ENCODE data around the gene PLEK. TPM values are rescaled to one million over a fixed set of nuclear protein-coding genes. Genes with fewer than 3 reads are reported as not detected.

Gene PLEK
- total RNA-seq, 1 donor from 2014 or later: not detected

DNA sequence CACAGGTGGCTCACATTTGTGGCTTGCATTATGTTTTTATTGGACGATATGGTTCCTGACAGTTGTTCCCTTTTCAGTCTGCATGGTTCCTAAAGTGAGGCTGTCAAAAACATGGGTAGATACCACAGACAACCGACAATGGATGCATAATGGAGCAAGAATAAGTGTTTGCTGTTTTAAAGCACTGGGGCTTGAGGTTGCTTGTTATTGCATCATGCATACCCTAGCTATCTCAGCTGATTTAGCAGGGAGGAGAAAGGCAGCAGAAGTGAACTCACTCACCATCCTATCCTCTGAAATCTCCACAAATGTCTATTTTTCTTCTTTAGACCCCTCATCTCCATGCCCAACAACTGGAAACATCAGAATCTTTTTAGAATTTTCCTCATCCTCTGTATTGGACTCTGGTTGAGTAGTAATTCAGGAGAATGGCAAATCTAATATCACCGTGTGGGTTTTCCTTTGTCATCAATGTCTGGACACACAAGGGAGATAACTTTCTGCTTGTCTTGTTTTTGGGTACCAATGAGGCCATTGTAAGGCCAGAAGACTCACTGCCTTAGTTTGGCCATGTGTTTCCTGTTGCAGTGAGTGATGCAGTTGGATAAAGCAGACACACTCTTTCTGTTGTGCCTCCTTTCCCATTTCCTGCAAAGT is 55.3 kb downstream of the PLEK start:
- Histone ChIP-seq H3K9ac (ENCODE audit: low read length) (no peak overlapping the region), H3K36me3 (ENCODE audit: insufficient read depth, low read length) (no peaks in the 10 kb centered on the region), H4K20me1 (ENCODE audit: insufficient read depth, low read length) (no peaks in the 10 kb centered on the region), H3K4me1 (ENCODE audit: insufficient read depth, low read length) (no peaks in the 10 kb centered on the region), H3K79me2 (ENCODE audit: insufficient read depth, low read length) (no peaks in the 10 kb centered on the region), H3K4me3 (ENCODE audit: insufficient read depth, low read depth, low read length) (no peak overlapping the region), H3K9me3 (ENCODE audit: insufficient read depth, low read depth, low read length) (no peaks in the 10 kb centered on the region), H3K4me2 (ENCODE audit: low read length) (no peak overlapping the region), H3K27me3 (ENCODE audit: insufficient read depth, low read length) (peaks cover 8% of the 10 kb centered on the region), H2AFZ (ENCODE audit: low read depth, low read length) (no peak overlapping the region), H3K27ac (ENCODE audit: low read depth, low read length) (no peak overlapping the region)
- Mint-ChIP-seq H3K27me3 (ENCODE audit: low read depth, unreplicated experiment) (peaks cover 2% of the 10 kb centered on the region), H3K27ac (ENCODE audit: unreplicated experiment) (peak overlapping the region; percentile 10), H3K9me3 (ENCODE audit: unreplicated experiment) (no peaks in the 10 kb centered on the region), H3K4me3 (ENCODE audit: unreplicated experiment) (no peak overlapping the region), H3K36me3 (ENCODE audit: low read depth, unreplicated experiment) (no peaks in the 10 kb centered on the region), H3K4me1 (ENCODE audit: low read depth, unreplicated experiment) (no peaks in the 10 kb centered on the region)
- TF ChIP-seq, protein P1, sequence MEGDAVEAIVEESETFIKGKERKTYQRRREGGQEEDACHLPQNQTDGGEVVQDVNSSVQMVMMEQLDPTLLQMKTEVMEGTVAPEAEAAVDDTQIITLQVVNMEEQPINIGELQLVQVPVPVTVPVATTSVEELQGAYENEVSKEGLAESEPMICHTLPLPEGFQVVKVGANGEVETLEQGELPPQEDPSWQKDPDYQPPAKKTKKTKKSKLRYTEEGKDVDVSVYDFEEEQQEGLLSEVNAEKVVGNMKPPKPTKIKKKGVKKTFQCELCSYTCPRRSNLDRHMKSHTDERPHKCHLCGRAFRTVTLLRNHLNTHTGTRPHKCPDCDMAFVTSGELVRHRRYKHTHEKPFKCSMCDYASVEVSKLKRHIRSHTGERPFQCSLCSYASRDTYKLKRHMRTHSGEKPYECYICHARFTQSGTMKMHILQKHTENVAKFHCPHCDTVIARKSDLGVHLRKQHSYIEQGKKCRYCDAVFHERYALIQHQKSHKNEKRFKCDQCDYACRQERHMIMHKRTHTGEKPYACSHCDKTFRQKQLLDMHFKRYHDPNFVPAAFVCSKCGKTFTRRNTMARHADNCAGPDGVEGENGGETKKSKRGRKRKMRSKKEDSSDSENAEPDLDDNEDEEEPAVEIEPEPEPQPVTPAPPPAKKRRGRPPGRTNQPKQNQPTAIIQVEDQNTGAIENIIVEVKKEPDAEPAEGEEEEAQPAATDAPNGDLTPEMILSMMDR (IDR thresholded peaks at IDR 0.05; ENCODE audit: insufficient read depth, low read depth, low read length): no peak
- no peak for TF ChIP-seq EZH2 (IDR thresholded peaks at IDR 0.05; ENCODE audit: insufficient read depth, low read length)
- FAIRE-seq (no peak), DNase-seq (ENCODE audit: low read depth) (no peak)

- Mint-ChIP-seq H3K36me3 (ENCODE audit: low read depth, unreplicated experiment) (no peaks in the 10 kb centered on the region), H3K9me3 (ENCODE audit: unreplicated experiment) (peaks cover 3% of the 10 kb centered on the region), H3K27me3 (ENCODE audit: low read depth, unreplicated experiment) (peaks cover 2% of the 10 kb centered on the region), H3K27ac (ENCODE audit: unreplicated experiment) (no peak overlapping the region), H3K4me1 (ENCODE audit: low read depth, unreplicated experiment) (no peaks in the 10 kb centered on the region), H3K4me3 (ENCODE audit: unreplicated experiment) (no peak overlapping the region)
- Histone ChIP-seq H3K36me3 (ENCODE audit: insufficient read depth, low read length) (no peaks in the 10 kb centered on the region), H2AFZ (ENCODE audit: low read depth, low read length) (no peak overlapping the region), H4K20me1 (ENCODE audit: insufficient read depth, low read length) (no peaks in the 10 kb centered on the region), H3K27ac (ENCODE audit: low read depth, low read length) (no peak overlapping the region), H3K4me2 (ENCODE audit: low read length) (no peak overlapping the region), H3K27me3 (ENCODE audit: insufficient read depth, low read length) (peaks cover 8% of the 10 kb centered on the region), H3K4me1 (ENCODE audit: insufficient read depth, low read length) (no peaks in the 10 kb centered on the region), H3K4me3 (ENCODE audit: insufficient read depth, low read depth, low read length) (no peak overlapping the region), H3K9ac (ENCODE audit: low read length) (no peak overlapping the region), H3K79me2 (ENCODE audit: insufficient read depth, low read length) (no peaks in the 10 kb centered on the region), H3K9me3 (ENCODE audit: insufficient read depth, low read depth, low read length) (no peaks in the 10 kb centered on the region)
- FAIRE-seq: no peak
- DNase-seq (ENCODE audit: low read depth): no peak
- TF ChIP-seq EZH2 (IDR thresholded peaks at IDR 0.05; ENCODE audit: insufficient read depth, low read length): no peak
- TF ChIP-seq, protein P1 (IDR thresholded peaks at IDR 0.05; ENCODE audit: insufficient read depth, low read depth, low read length): no peak
Observed at GRCh38 chr2:68423966-68424650, 59.0 kb downstream of the PLEK start.

DNA sequence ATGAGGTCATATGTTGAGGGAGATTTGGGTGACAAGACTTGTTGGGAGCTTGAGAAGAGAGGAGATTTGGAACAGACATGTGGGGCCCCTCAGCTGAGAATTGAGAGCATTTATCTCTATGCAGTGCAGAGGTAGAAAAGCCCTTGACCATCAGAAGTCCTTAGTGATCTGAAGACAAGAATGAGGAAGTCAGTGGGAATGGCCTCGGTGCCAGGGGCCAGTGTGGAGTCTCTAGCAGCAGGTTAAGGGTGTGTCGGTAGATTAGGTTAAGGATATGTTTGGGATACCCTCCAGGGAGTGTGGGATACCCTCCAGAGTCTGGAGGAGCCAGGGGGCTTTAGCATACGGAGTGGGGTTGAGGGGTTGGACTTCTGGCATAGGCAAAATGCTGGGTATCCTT is 60.4 kb downstream of the PLEK start:
- Mint-ChIP-seq H3K27me3 (ENCODE audit: low read depth, unreplicated experiment) (peaks cover 7% of the 10 kb centered on the region), H3K9me3 (ENCODE audit: unreplicated experiment) (peaks cover 4% of the 10 kb centered on the region), H3K36me3 (ENCODE audit: low read depth, unreplicated experiment) (no peaks in the 10 kb centered on the region), H3K4me1 (ENCODE audit: low read depth, unreplicated experiment) (no peaks in the 10 kb centered on the region), H3K4me3 (ENCODE audit: unreplicated experiment) (no peak overlapping the region), H3K27ac (ENCODE audit: unreplicated experiment) (no peak overlapping the region)
- Histone ChIP-seq H3K4me2 (ENCODE audit: low read length) (no peak overlapping the region), H3K79me2 (ENCODE audit: insufficient read depth, low read length) (no peaks in the 10 kb centered on the region), H3K4me3 (ENCODE audit: insufficient read depth, low read depth, low read length) (no peak overlapping the region), H3K9me3 (ENCODE audit: insufficient read depth, low read depth, low read length) (no peaks in the 10 kb centered on the region), H3K27me3 (ENCODE audit: insufficient read depth, low read length) (peaks cover 7% of the 10 kb centered on the region), H3K36me3 (ENCODE audit: insufficient read depth, low read length) (no peaks in the 10 kb centered on the region), H2AFZ (ENCODE audit: low read depth, low read length) (no peak overlapping the region), H3K9ac (ENCODE audit: low read length) (no peak overlapping the region), H4K20me1 (ENCODE audit: insufficient read depth, low read length) (no peaks in the 10 kb centered on the region), H3K4me1 (ENCODE audit: insufficient read depth, low read length) (no peaks in the 10 kb centered on the region), H3K27ac (ENCODE audit: low read depth, low read length) (no peak overlapping the region)
- no peak for TF ChIP-seq EZH2 (IDR thresholded peaks at IDR 0.05; ENCODE audit: insufficient read depth, low read length)
- TF ChIP-seq, protein P1 (IDR thresholded peaks at IDR 0.05; ENCODE audit: insufficient read depth, low read depth, low read length): no peak
- DNase-seq (ENCODE audit: low read depth) (no peak), FAIRE-seq (no peak)
